Measurements from ENCODE around the gene C3orf20.
"Not testable (repeated sequence)": the region's sequence is repeated elsewhere in the genome, so short reads cannot be mapped to it uniquely, and the experiment has no call there.

The C3orf20 gene

DNA sequence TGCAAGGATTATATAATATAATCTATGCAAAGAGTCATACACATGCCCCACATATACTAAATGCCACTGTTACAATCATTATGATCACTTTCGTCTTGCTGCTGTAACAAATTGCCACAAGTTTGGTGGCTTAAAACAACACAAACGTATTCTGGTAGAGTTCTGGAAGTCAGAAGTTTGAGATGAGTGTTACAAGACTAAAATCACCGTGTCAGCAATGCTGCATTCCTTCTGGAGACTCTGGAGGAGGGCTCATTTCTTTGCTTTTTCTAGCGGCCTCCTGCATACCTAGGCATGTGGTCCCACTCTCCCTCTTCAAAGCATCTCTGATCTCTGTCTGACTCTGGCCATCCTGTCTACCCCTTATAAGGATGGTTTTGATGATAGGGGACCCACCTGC is 24.7 kb upstream of the C3orf20 start:
- DNase-seq (ENCODE audit: low spot score), result peak; percentile 51

- DNase-seq (ENCODE audit: low spot score), result peak; percentile 95
These were observed 23.3 kb upstream of the C3orf20 start, which contains the start of gene CCDC174 for GRCh38 chr3:14651440-14652251. TSS of gene CCDC174 (plus strand) at chr3:14651762. CDS start at chr3:14651837, 75 bp downstream.

DNA sequence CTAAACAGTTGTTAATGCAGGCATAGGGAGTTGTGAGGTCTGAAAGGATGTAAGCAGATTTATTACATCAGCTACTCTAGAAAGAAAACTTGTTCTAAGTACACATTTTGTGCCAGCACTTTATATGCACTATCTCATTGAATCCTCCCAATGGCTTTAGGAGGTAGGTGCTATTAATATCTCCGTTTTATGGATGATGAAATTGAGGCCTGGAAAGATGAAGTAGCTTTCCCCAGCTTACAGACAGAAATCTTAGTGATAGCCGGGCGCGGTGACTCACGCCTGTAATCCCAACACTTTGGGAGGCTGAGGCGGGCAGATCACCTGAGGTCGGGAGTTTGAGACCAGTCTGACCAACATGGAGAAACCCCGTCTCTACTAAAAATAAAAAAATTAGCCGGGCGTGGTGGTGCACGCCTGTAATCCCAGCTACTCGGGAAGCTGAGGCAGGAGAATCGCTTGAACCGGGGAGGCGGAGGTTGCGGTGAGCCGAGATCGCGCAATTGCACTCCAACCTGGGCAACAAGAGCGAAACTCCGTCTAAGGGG is 22.5 kb upstream of the C3orf20 start:
- DNase-seq (ENCODE audit: low spot score), result not testable (repeated sequence)

GRCh38 chr3:14657579-14657978 is 17.4 kb upstream of the C3orf20 start:
- no peak for DNase-seq (ENCODE audit: low spot score)

GRCh38 chr3:14658978-14659377 is 16.0 kb upstream of the C3orf20 start:
- DNase-seq (ENCODE audit: low spot score), result no peak

DNA sequence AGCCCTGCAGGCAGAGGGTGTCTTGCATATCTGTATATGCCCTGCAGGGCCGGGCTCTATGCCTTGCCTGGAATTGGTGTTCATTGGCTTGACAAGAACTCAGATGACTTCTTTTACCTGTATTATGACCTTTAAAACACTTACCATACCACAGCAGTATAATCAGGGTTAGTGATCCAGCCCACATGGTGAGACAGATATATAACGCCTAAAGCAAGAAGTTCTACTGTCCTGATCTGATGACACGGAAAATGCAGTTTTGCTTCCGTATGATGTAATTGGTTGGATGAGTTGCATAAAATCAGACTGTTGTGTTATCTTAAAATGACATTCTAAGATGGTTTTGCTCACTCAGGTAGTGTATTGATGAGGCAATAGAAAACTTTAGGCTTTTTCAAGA is 14.0 kb upstream of the C3orf20 start:
- no peak for DNase-seq (ENCODE audit: low spot score)

DNA sequence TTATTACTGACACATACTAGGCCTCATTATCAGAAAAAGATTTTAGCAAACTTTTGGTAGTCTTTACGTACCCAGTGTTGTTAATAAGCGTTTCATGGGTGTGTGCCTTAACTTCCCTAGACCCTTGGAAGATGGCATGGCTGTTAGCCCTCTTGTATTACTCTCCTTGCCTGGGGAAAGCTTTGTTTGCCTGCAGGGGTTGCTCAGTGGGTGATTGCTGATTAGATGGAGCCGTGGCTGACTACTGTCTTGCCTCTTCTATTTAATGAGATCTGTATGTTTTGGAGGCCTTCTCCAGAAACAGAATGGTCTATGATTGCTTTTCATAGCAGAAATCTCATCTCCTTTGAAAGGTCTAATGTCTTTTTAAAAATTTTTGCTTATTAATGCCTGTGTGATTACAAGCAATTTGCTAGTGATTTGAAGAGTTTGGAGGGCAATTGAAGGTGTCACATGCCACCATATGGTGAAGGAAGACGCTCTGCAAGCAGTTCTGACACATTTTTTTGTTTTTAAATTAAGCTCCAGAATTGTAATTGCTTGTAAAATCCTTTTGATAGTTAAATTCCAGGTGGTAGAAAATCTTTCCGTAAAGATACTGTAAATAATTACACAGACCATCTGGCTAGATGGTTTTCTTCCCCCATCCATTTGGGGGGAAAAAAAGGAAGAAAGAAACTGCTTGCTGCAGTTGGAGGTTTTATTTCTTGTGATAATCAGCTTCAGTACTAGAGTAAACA is 11.4 kb upstream of the C3orf20 start:
- no peak for DNase-seq (ENCODE audit: low spot score)

DNA sequence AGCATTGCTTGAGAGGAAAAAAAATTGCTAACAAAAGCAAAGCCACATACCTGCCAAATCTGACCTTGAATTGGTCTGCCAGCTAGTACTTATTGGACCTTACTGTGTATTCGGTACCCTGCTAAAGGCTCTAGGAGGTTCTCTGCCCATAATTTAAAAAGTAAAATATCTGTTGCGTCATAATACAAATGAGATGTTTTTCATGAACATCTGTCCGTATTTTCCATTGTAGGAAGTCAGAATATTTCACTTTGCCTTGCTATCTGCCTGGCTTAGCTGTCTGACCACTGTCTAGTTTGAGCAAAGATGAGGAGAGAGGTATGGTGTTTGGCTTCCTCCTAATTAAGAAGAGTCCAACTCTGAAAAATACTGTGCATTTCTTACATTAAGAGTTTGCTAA is 10.8 kb upstream of the C3orf20 start:
- no peak for DNase-seq (ENCODE audit: low spot score)

- no peak for DNase-seq (ENCODE audit: low spot score)
These were observed 2.4 kb upstream of the C3orf20 start for GRCh38 chr3:14672588-14672987.

DNA sequence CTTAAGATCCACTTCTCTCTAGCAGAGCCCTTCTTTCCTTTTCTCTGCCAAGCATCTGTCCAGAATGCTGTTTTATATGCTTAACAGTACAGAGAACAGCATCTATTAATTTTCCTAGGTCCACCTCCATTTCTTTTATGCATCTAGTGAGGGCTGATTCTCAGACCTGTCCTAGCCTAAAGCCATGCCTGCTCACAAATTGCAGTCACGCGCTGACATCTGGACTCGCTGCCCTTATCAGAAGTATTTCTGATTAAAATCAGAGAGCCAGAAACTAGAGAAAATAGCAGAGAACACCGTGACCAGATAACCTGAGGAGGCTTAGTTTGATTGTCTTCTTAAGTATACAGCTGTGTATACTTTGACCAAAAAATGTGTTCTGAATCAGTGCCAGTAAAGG is 1.9 kb downstream of the C3orf20 start:
- DNase-seq (ENCODE audit: low spot score), result no peak

DNA sequence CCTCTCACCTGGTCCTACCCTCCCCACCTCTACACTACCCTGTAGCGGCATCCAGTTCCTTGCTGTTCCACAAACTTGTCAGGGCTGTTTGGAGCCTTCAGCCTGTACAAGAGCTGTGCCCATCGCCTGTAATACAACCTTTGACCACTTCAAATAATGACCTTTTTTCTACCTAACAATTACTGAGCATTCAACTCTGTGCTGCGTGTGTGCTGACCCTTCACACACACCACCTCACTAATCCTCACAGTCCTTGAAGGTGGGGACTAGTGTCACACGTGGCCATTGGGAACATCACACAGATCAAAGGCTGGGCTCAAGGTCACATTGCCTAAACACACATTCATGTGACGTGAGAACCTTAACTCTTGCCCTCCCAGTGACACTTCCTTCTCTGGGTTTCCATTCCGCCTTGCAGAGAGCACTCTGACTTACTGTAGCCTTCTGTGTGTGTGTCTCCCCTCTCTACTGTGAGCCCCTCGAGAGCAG is 3.1 kb downstream of the C3orf20 start:
- DNase-seq (ENCODE audit: low spot score), result no peak

DNA sequence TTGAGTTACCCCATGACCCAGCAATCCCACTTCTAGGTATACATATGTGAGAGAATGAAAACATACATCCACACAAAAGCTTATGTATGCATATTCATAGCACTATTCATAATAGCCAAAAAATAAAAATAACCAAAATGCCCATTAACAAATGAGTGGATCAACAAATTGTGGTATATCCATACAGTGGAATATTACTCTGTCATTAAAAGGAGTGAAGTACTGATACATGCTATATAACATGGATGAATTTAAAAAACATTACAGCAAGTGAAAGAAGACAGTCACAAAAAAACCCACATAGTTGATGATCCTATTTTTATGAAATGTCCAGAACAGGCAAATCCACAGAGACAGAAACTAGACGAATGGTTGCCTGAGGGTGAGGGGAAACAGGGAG is 5.2 kb downstream of the C3orf20 start:
- no peak for DNase-seq (ENCODE audit: low spot score)

- no peak for DNase-seq (ENCODE audit: low spot score)
These were observed 5.8 kb downstream of the C3orf20 start for GRCh38 chr3:14680716-14681115.

GRCh38 chr3:14684447-14684846 is 9.5 kb downstream of the C3orf20 start:
- DNase-seq (ENCODE audit: low spot score), result no peak

DNA sequence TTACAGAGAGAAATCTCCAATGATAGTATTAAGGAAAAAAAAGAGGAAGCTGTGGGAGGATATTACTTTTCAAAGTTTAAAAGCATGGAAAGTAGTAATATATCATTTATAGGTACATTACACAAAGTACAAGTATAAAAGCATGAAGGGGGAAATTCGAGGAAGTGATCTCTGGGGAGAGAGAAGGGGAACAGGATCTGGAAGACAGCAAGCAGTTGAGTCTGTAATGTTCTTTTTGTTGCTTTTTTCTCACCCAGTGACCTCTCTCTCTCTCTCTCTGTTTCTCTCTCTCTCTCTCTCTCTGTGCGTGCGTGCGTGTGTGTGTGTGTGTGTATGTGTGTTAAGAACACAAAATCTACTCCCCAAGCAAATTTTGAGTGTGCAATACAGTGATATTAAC is 10.2 kb downstream of the C3orf20 start:
- DNase-seq (ENCODE audit: low spot score), result no peak

- DNase-seq (ENCODE audit: low spot score), result no peak
These were observed 12.4 kb downstream of the C3orf20 start for GRCh38 chr3:14687360-14687759.

DNA sequence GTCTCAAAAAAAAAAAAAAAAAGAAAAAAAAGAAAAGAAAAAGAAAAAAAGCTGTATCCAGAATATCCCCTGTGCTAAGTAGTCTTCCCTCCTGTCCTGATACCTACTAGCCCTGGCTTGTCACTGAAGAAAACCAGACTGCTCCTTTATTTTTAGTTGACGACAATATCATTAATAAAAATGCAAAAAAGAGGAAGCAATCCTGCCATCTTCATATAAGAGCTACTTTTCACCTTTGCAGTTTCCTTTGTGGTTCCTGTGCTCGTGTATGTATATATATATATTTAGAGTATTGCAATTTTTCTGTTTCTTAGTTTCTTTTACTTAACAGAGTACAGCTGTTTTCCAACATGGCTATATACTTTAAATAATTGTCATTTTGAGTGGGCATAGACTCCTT is 13.6 kb downstream of the C3orf20 start:
- DNase-seq (ENCODE audit: low spot score), result no peak

- DNase-seq (ENCODE audit: low spot score), result no peak
These were observed 14.5 kb downstream of the C3orf20 start for GRCh38 chr3:14689247-14689980.

DNA sequence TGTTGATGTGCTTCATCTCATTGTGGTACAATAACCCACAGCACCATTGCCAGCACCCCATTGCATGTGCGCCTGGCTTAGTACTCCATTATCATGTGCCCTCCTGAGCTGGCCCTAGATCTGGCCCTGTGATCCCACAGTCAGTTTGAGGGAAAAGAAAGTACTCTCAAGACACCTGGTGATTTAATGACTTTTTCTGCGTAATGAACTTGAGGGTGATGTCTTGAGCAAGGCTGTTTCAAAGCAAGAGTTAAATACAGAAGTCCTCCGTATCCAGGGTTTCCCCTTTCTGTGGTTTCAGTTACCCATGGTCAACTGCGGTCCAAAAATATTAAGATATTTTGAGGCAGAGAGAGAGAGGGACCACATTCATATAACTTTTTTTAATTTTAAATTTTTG is 16.3 kb downstream of the C3orf20 start:
- DNase-seq (ENCODE audit: low spot score), result no peak

DNA sequence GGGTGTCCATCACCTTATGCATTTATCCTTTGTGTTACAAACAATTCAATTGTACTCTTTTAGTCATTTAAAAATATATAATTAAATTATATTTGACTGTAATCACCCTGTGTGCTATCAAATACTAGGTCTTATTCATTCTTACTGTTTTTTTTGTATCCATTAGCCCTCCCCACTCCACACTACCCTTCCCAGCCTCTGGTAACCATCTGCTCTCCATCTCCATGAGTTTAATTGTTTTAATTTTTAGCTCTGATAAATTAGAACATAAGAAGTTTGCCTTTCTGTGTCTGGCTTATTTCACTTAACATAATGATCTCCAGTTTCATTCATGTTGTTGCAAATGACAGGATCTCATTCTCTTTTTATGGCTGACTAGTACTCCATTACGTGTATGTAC is 16.8 kb downstream of the C3orf20 start:
- DNase-seq (ENCODE audit: low spot score), result no peak

DNA sequence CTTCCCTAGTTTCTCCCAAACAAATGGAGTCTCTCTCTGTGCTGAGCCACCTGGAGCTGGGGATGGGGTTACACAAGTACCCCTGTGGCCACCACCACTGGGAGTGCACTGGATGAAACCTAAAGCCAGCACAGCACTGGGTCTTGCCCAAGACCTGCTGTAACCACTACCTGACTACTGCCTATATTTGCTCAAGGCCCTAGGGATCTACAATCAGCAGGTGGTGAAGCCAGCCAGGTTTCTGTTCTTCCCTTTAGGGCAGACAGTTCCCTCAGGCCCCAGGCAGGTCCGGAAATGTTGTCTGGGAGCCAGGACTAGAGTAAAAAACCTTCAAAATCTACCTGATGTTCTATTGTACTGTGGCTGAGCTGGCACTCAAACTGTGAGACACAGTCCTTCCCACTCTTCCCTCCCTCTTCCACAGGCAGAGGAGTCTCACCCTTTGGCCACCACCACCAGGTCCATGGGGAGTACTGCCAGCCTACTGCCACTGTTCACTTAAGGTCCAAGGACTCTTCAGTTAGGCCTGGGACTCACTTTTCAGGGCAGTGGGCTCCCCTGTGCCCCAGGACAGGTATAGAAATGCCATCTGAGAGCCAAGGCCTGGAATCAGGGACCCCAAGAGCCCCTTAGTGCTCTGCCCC is 23.8 kb downstream of the C3orf20 start:
- DNase-seq (ENCODE audit: low spot score), result no peak

DNA sequence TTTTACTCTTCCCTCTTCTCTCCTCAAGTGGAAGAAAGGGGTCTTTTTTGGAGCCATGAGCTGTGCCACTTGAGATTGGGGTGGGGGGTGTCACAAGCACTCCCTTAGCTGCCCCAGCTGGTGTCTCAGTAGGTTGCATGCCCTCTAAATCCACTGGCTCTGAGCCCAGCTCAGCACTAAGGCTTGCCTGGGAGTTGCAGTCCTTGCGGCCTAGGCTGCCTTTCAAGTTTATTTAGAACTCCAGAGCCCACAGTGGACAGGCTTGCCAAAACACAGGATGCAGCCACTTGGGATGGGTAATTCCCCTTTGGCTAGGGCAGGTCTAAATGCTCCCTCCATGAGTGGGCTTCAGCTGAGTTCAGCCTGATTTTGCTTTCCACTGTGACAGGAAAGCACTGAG is 24.7 kb downstream of the C3orf20 start:
- no peak for DNase-seq (ENCODE audit: low spot score)
